GM21367 (cell line): Measurements from ENCODE around the gene ZNF747.
"Not testable (repeated sequence)": the region's sequence is repeated elsewhere in the genome, so short reads cannot be mapped to it uniquely, and the experiment has no call there.

Experiments used
- ATAC-seq: cut with Tn5 transposase; IDR thresholded peaks from one replicate; pipeline ENCODE4 v1.9.1; 2021; ENCODE audit not compliant: unreplicated experiment

Gene ZNF747

GRCh38 chr16:30557957-30558788 is 23.5 kb upstream of the ZNF747 start, which contains the start of gene ZNF764:
ZNF764 (minus strand) TSS chr16:30558374; CDS start chr16:30558182, 192 bp downstream.
- peak; percentile 69 for ATAC-seq

- ATAC-seq, result peak; percentile 16
These were observed 23.0 kb upstream of the ZNF747 start for GRCh38 chr16:30557707-30557956.

- no peak for ATAC-seq
These were observed 21.4 kb upstream of the ZNF747 start for GRCh38 chr16:30556125-30556473.

- no peak for ATAC-seq
These were observed 20.9 kb upstream of the ZNF747 start for GRCh38 chr16:30555315-30556124.

- ATAC-seq, result no peak
These were observed 20.1 kb upstream of the ZNF747 start for GRCh38 chr16:30554557-30555314.

- ATAC-seq, result no peak
These were observed 18.8 kb upstream of the ZNF747 start for GRCh38 chr16:30553393-30553899.

GRCh38 chr16:30552956-30553355 is 18.3 kb upstream of the ZNF747 start:
- no peak for ATAC-seq

GRCh38 chr16:30551781-30552180 is 17.1 kb upstream of the ZNF747 start:
- no peak for ATAC-seq

- ATAC-seq, result no peak
These were observed 14.0 kb upstream of the ZNF747 start for GRCh38 chr16:30548416-30549253.

- ATAC-seq, result no peak
These were observed 11.5 kb upstream of the ZNF747 start for GRCh38 chr16:30546115-30546514.

- ATAC-seq, result no peak
These were observed 8.4 kb upstream of the ZNF747 start for GRCh38 chr16:30543067-30543466.

- ATAC-seq, result no peak
These were observed 7.1 kb upstream of the ZNF747 start for GRCh38 chr16:30541502-30542329.

GRCh38 chr16:30540916-30541464 is 6.3 kb upstream of the ZNF747 start:
- not testable (repeated sequence) for ATAC-seq

- ATAC-seq, result not testable (repeated sequence)
These were observed 5.4 kb upstream of the ZNF747 start for GRCh38 chr16:30539986-30540526.

- ATAC-seq, result no peak
These were observed 4.6 kb upstream of the ZNF747 start for GRCh38 chr16:30539000-30539964.

GRCh38 chr16:30536391-30537024 is 1.9 kb upstream of the ZNF747 start:
- not testable (repeated sequence) for ATAC-seq

GRCh38 chr16:30535777-30536190 is 1.1 kb upstream of the ZNF747 start:
- ATAC-seq, result peak; percentile 45
